ENCODE results near the gene ZNF511.

The ZNF511 gene

DNA sequence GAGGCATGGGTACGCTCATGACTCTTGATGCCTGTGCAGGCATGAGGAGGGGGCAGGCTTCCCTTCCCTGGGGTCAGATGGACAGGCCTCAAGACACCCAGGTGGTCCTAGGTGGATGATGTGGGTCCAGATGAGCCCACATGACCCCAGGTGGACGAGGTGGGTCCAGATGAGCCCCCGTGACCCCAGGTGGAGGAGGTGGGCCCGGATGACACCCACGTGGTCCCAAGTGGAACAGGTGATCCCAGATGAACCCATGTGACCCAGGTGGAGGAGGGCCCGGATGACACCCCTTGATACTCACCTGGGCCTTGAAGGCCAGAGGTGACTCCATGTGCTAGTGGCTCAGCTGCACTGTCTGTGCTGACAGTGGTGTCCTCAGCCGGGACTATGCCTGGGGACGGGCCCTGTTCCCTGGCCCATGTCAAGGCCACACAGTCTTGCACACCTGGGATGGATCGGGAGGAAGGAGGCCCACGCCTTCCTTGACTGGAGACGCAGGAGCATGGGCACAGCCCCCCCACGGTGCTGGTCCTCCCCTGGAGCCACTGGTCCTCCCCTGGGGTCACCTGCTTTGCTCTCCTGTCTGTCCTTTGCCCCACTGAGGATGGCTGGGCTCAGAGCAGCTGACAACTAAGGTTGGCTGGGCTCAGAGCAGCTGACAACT lies 41.7 kb downstream of the ZNF511 start:
- peak overlapping the region; percentile 6 for H3K9ac ChIP-seq (ENCODE audit: low read length)

GRCh38 chr10:133350950-133351329 lies 42.2 kb downstream of the ZNF511 start:
- H3K9ac ChIP-seq (ENCODE audit: low read length), result peak overlapping the region; percentile 6
- H3K4me1 ChIP-seq (ENCODE audit: control insufficient read depth, insufficient read depth, low read length), result peaks cover 14% of the 10 kb centered on the region; the same call in 1 of the 2 replicates
- no peak overlapping the region for H3K4me3 ChIP-seq (ENCODE audit: low read depth, low read length)
- H3K36me3 ChIP-seq (ENCODE audit: control insufficient read depth, insufficient read depth, low read length), result peaks cover 5% of the 10 kb centered on the region
- H3K27ac ChIP-seq (ENCODE audit: low read depth, low read length), result no peak overlapping the region
- H3K9me3 ChIP-seq (ENCODE audit: control insufficient read depth, insufficient read depth, low read depth, low read length), result no peaks in the 10 kb centered on the region
- H3K27me3 ChIP-seq (ENCODE audit: control insufficient read depth, insufficient read depth, low read length), result no peaks in the 10 kb centered on the region

More for the DNA sequence above, 41.7 kb downstream of the ZNF511 start:
- peaks cover 14% of the 10 kb centered on the region; the same call in 1 of the 2 replicates for H3K4me1 ChIP-seq (ENCODE audit: control insufficient read depth, insufficient read depth, low read length)
- no peaks in the 10 kb centered on the region for H3K27me3 ChIP-seq (ENCODE audit: control insufficient read depth, insufficient read depth, low read length)
- H3K36me3 ChIP-seq (ENCODE audit: control insufficient read depth, insufficient read depth, low read length), result peaks cover 4% of the 10 kb centered on the region
- no peak overlapping the region for H3K4me3 ChIP-seq (ENCODE audit: low read depth, low read length)
- H3K27ac ChIP-seq (ENCODE audit: low read depth, low read length), result no peak overlapping the region
- H3K9me3 ChIP-seq (ENCODE audit: control insufficient read depth, insufficient read depth, low read depth, low read length), result no peaks in the 10 kb centered on the region

DNA sequence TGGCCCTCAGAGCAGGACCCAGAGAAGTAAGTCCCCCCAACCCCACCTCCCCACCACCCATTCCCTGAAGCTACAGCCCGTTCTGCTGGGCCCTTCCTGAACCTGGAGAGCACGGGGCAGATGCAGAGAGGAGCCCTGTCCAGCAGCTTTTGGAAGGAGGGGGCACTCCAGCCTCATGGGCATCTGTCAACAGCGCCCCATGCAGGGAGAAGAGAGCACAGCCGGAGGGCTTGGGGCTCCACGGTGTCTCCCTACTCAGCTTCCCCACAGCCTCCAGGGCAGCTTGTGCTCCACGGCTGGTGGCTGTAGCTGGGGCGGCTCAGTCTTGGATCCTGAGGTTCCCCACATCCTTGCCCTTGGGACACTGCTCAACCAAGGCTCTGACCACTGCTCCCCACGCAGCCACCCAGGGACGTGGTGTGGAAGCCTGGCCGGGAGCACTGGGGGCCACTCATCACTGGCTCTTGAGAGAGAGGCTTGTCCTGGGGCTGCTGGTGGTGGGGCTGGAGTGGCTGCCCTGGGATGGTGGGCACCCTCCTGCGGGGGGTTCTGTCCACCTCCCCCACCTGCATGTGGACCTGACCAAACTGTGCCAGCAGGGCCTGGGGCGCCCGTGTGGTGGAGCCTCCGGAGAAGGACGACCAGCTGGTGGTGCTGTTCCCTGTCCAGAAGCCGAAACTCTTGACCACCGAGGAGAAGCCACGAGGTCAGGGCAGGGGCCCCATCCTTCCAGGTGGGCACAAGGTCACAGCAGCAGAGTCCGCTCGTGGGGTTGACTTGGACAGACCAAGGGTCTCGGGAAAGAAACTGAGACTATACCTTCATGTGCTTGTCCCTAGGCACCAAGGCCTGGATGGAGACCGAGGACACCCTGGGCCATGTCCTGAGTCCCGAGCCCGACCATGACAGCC lies 42.9 kb downstream of the ZNF511 start:
- no peaks in the 10 kb centered on the region for H3K9me3 ChIP-seq (ENCODE audit: control insufficient read depth, insufficient read depth, low read depth, low read length)
- no peak overlapping the region for H3K9ac ChIP-seq (ENCODE audit: low read length)
- no peak overlapping the region for H3K4me3 ChIP-seq (ENCODE audit: low read depth, low read length)
- no peaks in the 10 kb centered on the region for H3K27me3 ChIP-seq (ENCODE audit: control insufficient read depth, insufficient read depth, low read length)
- H3K36me3 ChIP-seq (ENCODE audit: control insufficient read depth, insufficient read depth, low read length), result peaks cover 10% of the 10 kb centered on the region
- H3K27ac ChIP-seq (ENCODE audit: low read depth, low read length), result no peak overlapping the region
- peaks cover 13% of the 10 kb centered on the region for H3K4me1 ChIP-seq (ENCODE audit: control insufficient read depth, insufficient read depth, low read length)

DNA sequence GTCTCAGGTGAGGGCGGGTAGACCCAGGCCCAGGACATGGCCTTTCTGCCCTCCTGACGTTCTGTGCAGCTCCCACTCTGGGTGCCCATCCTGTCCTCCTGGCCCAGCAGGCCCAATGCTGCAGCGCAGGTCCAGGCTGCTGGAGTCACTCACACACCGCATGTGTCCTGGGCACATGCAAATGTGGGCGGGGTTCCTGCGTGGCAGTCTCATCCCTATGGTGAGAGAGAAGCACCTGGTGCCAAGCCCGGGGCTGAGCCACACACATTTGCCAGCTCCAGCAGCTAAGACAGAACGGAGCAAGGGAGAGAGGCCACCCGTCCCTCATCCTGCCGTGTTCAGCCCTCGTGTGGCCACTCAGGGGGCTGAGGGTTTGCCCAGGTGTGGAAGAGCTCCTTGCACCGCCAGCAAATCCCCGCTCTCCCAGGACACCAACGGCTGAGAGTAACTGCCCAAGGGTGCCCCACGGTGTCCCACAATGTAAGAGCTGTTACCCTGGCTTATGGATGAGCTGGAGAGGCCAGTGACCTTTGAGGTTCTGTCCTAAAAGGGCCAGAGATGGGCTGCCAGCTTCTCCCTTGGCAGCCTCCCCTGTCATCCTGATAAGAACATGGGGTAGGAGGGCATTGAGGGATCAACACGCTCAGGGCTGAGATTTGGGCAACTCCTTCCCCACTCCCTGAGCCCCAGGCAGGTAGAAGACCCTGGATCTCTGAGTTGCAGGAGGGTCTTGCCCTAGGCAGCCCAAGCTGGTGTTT lies 44.7 kb downstream of the ZNF511 start:
- Histone ChIP-seq H3K4me1 (ENCODE audit: control insufficient read depth, insufficient read depth, low read length) (peaks cover 10% of the 10 kb centered on the region), H3K36me3 (ENCODE audit: control insufficient read depth, insufficient read depth, low read length) (peaks cover 10% of the 10 kb centered on the region), H3K4me3 (ENCODE audit: low read depth, low read length) (no peak overlapping the region), H3K27ac (ENCODE audit: low read depth, low read length) (no peak overlapping the region), H3K9me3 (ENCODE audit: control insufficient read depth, insufficient read depth, low read depth, low read length) (no peaks in the 10 kb centered on the region), H3K9ac (ENCODE audit: low read length) (no peak overlapping the region), H3K27me3 (ENCODE audit: control insufficient read depth, insufficient read depth, low read length) (no peaks in the 10 kb centered on the region)

- peaks cover 10% of the 10 kb centered on the region for H3K4me1 ChIP-seq (ENCODE audit: control insufficient read depth, insufficient read depth, low read length)
- H3K36me3 ChIP-seq (ENCODE audit: control insufficient read depth, insufficient read depth, low read length), result peaks cover 10% of the 10 kb centered on the region
- H3K4me3 ChIP-seq (ENCODE audit: low read depth, low read length), result no peak overlapping the region
- H3K27me3 ChIP-seq (ENCODE audit: control insufficient read depth, insufficient read depth, low read length), result no peaks in the 10 kb centered on the region; the same call in 1 of the 2 replicates
- H3K9me3 ChIP-seq (ENCODE audit: control insufficient read depth, insufficient read depth, low read depth, low read length), result no peaks in the 10 kb centered on the region
- no peak overlapping the region for H3K27ac ChIP-seq (ENCODE audit: low read depth, low read length)
- H3K9ac ChIP-seq (ENCODE audit: low read length), result no peak overlapping the region
Measured at GRCh38 chr10:133353988-133354605, 45.4 kb downstream of the ZNF511 start.

- no peak overlapping the region for H3K9ac ChIP-seq (ENCODE audit: low read length)
Measured at GRCh38 chr10:133354672-133355240, 46.0 kb downstream of the ZNF511 start.

GRCh38 chr10:133355266-133355665 lies 46.6 kb downstream of the ZNF511 start:
- H3K27me3 ChIP-seq (ENCODE audit: control insufficient read depth, insufficient read depth, low read length), result peaks cover 9% of the 10 kb centered on the region
- peaks cover 10% of the 10 kb centered on the region for H3K4me1 ChIP-seq (ENCODE audit: control insufficient read depth, insufficient read depth, low read length)
- no peak overlapping the region for H3K4me3 ChIP-seq (ENCODE audit: low read depth, low read length)
- peaks cover 10% of the 10 kb centered on the region for H3K36me3 ChIP-seq (ENCODE audit: control insufficient read depth, insufficient read depth, low read length)
- no peak overlapping the region for H3K27ac ChIP-seq (ENCODE audit: low read depth, low read length)
- no peaks in the 10 kb centered on the region for H3K9me3 ChIP-seq (ENCODE audit: control insufficient read depth, insufficient read depth, low read depth, low read length)
- H3K9ac ChIP-seq (ENCODE audit: low read length), result no peak overlapping the region

More at GRCh38 chr10:133354672-133355240, 46.0 kb downstream of the ZNF511 start:
- Histone ChIP-seq H3K27me3 (ENCODE audit: control insufficient read depth, insufficient read depth, low read length) (peaks cover 4% of the 10 kb centered on the region), H3K4me1 (ENCODE audit: control insufficient read depth, insufficient read depth, low read length) (peaks cover 10% of the 10 kb centered on the region), H3K4me3 (ENCODE audit: low read depth, low read length) (no peak overlapping the region), H3K36me3 (ENCODE audit: control insufficient read depth, insufficient read depth, low read length) (peaks cover 10% of the 10 kb centered on the region), H3K9me3 (ENCODE audit: control insufficient read depth, insufficient read depth, low read depth, low read length) (no peaks in the 10 kb centered on the region), H3K27ac (ENCODE audit: low read depth, low read length) (no peak overlapping the region)

DNA sequence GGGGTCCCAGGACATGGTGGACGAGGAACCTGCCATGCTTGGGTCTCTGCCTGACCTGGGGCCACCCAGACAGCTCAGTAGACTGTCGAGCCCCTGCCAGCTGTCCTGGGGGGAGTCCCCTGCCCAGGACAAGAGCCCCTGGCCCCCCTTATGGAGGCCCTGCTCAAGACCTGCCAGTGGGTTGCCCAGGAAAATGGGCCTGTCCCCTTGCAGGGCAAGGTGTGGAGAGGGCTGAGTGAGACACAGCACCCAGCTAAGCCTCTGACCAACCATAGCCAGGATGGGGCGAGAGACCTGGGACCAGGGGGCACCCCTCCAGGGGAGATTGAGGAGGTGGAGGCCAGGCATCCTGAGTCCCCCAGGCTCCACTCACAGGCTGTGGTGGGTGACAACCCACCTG lies 47.3 kb downstream of the ZNF511 start:
- Histone ChIP-seq H3K4me1 (ENCODE audit: control insufficient read depth, insufficient read depth, low read length) (peaks cover 6% of the 10 kb centered on the region), H3K27me3 (ENCODE audit: control insufficient read depth, insufficient read depth, low read length) (peaks cover 15% of the 10 kb centered on the region), H3K4me3 (ENCODE audit: low read depth, low read length) (no peak overlapping the region), H3K36me3 (ENCODE audit: control insufficient read depth, insufficient read depth, low read length) (peaks cover 10% of the 10 kb centered on the region), H3K9me3 (ENCODE audit: control insufficient read depth, insufficient read depth, low read depth, low read length) (no peaks in the 10 kb centered on the region), H3K9ac (ENCODE audit: low read length) (no peak overlapping the region), H3K27ac (ENCODE audit: low read depth, low read length) (no peak overlapping the region)

DNA sequence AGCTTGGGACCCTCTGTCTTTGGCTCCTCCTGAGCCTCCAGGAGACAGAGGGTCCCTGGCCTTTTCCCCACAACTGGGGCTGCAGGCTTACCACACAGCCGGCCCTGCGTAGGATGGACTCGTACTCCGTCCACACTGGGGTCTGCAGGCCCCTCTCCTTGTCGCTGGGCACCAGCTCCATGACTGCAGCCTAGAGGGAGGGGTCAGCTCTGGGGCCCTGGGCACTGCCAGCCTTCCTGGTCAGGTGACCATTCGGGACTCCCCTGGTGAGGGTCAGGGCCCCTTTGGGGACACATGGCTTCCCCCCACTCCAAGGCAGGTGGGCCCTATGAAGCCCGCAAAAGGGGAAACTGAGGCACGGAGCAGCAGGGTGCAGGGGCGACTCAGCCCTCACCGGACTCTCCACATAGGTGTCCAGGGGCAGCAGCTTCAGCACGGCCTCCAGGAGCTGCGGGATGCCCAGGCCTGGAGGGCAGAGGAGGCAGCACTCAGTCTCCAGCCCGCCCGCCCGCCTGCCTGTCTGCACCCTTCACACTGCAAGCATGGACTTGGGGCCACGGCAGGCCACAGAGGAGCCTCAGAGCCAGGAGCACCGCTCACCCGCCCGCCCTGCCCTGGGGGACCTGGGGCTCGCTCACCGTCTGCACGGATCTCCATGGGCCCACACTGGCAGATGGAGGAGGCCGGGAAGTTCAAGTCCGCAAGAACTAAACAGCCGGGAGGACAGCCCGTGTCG lies 48.0 kb downstream of the ZNF511 start:
- Histone ChIP-seq H3K9ac (ENCODE audit: low read length) (peak overlapping the region; percentile 90), H3K27ac (ENCODE audit: low read depth, low read length) (no peak overlapping the region), H3K4me1 (ENCODE audit: control insufficient read depth, insufficient read depth, low read length) (peaks cover 4% of the 10 kb centered on the region), H3K4me3 (ENCODE audit: low read depth, low read length) (peak overlapping the region; percentile 95), H3K27me3 (ENCODE audit: control insufficient read depth, insufficient read depth, low read length) (peaks cover 15% of the 10 kb centered on the region), H3K9me3 (ENCODE audit: control insufficient read depth, insufficient read depth, low read depth, low read length) (no peaks in the 10 kb centered on the region), H3K36me3 (ENCODE audit: control insufficient read depth, insufficient read depth, low read length) (peaks cover 12% of the 10 kb centered on the region)

Data from HUES6 (cell line).